Glomerular endothelial cell (primary cell): ENCODE results near the gene ZNF830. TPM values are rescaled to one million over a fixed set of nuclear protein-coding genes. Genes with fewer than 3 reads are reported as not detected.
A peak's percentile ranks its signal among the peaks of the same experiment; 100 is the strongest.
"Not testable (repeated sequence)": the region's sequence is repeated elsewhere in the genome, so short reads cannot be mapped to it uniquely, and the experiment has no call there.

ENCODE experiments used
- DNase-seq: peaks from one replicate; pipeline ENCODE4 v3.0.0-alpha.2; 2011; ENCODE audit warnings: low read depth, low spot score; ENCODE audit errors: extremely low read depth
- total RNA-seq: library from RNA; depleted of rRNA; stranded (reverse); fragments of >200 nt; gene quantifications from 2 replicates; pipeline ENCODE4 v1.2.3, GENCODE V29; 2015

The ZNF830 gene
- total RNA-seq: 10.2 and 11.4 TPM in 2 replicates

- DNase-seq: peak; percentile 81
Observed at GRCh38 chr17:34961093-34961911, at the start of gene ZNF830, which contains the start of gene CCT6B. Gene ZNF830, plus strand, starts transcription at chr17:34961540. Its CDS starts 27 bp downstream, at chr17:34961567. Gene CCT6B, minus strand, starts transcription at chr17:34961460. Its CDS starts 67 bp downstream, at chr17:34961393.

DNA sequence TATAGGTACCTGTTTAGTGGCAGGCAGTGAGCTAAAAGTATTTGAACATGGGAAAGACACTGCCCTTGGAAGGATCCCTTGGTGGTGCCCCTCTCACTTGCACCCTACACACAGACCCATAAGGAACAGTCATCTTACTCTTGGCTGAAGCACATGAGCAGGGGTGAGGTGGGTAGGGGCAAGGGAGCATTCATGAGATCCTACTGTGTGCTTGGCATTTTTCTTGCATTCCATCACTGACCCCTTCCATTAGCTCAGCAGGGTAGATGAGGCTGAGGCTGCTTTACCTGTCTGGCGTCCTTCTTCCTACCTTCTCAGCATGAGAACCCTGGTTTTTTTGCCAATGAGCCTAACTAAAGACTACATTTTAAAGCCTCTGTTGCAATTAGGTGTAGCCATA lies 48.3 kb upstream of the ZNF830 start:
- DNase-seq: no peak

- no peak for DNase-seq
Observed at GRCh38 chr17:34916120-34916519, 45.2 kb upstream of the ZNF830 start.

DNA sequence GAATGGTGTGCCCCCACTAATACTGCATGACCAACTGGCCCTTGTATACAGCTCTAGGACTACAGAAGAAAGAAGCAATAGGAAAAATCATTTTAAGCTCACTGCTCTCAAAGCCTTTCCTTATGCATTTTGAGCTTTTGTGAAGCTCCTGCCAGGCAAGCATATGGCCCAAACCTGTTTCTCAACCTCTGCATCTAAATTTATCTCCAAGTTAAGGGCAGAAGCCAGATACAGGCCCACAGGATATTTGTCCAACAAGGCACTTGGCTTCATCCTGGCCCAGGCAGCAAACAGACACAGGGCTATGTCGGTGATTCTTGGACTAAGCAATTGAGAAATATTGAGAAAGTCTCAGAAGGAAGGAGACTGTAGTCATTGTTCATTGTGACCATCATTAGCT lies 44.0 kb upstream of the ZNF830 start:
- DNase-seq: no peak

- DNase-seq: no peak
Observed at GRCh38 chr17:34920676-34921075, 40.7 kb upstream of the ZNF830 start.

DNA sequence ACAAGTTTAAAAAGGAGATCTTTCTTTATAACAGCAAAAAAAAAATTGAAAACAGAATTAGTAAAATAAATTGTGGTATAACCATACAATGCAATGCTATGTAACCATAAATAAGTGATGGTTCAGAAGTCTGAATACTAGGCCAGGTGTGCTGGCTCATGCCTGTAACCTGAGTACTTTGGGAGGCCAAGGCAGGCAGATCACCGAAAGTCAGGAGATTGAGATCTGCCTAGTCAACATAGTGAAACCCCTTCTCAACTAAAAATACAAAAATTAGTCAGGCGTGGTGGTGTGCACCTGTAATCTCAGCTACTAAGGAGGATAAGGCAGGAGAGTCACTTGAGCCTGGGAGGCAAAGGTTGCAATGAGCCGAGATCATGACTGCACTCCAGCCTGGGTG lies 34.7 kb upstream of the ZNF830 start:
- DNase-seq: no peak

GRCh38 chr17:34930283-34930682 lies 31.1 kb upstream of the ZNF830 start:
- no peak for DNase-seq

- DNase-seq: not testable (repeated sequence)
Observed at GRCh38 chr17:34950780-34951179, 10.6 kb upstream of the ZNF830 start.

DNA sequence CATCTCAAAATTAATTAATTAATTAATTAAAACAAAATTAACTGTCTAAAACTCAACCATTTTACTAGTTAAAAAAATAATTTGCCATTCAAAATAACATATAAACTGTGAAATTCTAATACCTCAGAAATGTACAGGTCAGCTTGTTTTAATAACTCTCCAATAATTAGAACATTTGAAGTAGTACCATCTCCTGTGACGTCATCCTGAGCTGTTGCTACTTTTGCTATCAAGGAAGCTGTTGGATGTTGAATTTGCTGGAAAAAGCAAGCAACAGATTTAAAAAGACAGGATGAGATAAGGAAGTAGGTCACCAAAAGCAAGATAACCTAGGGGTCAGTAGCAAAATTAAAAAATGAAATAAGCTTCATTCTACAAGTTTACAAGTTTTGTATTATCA lies 2.9 kb upstream of the ZNF830 start:
- no peak for DNase-seq

DNA sequence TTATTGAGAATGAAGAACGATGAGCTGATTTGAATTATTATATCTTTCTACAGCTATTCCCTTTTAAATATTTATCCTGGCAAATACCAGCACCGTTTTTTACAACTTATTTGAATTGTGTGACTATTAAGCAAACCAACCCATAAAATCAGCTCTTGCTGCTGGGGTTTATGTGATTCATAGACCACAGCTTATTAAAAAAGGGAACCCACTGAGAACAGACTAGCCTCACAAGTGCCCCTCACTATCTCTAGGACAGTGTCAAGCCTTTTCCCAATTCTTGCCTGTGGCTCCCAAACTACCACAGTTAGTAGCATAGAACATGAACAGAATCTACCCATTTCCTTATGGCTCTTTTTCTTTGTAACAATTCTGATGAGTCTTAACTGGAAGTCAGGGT lies 12.8 kb downstream of the ZNF830 start:
- no peak for DNase-seq

DNA sequence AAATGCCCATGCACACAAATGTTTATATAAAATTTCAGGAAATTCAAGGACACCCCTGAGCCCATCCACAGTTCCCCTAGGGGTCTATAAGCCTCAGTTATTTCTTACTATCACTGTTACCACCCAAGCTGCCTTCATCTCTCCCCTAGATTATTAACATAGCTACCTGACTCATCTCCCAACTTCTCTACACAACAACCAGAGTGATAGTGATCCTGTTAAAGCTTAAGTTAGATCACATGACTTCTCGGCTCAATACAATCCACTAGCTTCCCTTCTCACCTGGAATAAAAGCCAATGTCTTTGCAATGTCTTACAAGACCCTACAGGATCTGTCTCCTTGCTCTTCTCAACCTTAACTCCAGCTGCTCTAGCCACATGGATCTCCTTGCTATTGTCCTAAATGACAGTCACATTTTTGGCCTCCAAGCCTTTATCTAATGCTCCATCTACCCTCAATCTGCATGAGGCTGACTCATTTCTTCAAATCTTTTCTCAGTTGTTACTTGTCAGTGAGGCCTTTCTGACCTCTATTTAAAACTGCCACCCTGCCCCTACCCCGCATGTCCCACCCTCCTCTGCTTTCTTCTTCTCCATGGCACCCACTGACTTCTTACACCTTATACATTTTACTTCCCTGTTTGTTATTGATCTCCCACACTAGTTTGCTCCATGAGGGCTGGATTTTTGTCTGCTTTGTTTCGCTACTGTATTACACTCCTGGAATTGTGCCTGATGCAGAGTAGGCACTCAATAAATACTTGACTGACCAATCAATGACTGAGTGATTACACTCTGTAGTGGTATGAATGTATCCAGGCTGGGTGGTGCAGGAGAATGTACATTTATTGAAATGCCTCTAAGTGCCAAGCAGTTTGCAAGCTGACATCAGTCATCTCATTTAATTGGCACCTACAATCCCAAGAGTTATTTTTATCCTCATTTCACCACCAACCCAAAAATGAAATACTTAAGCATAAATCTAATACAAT lies 13.8 kb downstream of the ZNF830 start:
- DNase-seq: no peak

DNA sequence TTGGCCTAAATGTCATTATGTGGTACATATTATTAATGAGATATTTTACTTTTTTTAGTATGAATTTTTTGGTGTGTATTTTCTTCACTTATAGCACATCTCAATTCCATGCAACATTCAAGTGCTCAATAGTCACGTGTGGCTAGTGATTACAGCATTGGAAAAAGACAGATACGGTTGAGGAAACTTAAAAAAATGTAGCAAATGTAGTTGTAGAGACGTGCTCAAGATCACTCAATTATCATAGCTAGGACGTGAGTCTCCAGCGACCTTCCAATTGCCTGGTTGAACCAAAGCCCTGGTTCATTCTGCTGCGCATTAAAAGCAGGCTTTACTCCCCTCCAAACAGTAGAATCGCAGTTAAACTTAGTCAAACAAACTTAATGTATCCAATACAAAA lies 17.8 kb downstream of the ZNF830 start:
- DNase-seq: no peak

- DNase-seq: no peak
Observed at GRCh38 chr17:34979650-34980352, 18.5 kb downstream of the ZNF830 start.

- no peak for DNase-seq
Observed at GRCh38 chr17:34980353-34980680, 19.0 kb downstream of the ZNF830 start, which contains the start of gene LIG3. Gene LIG3, plus strand, starts transcription at chr17:34980512. Its CDS starts 2,494 bp downstream, at chr17:34983006.

DNA sequence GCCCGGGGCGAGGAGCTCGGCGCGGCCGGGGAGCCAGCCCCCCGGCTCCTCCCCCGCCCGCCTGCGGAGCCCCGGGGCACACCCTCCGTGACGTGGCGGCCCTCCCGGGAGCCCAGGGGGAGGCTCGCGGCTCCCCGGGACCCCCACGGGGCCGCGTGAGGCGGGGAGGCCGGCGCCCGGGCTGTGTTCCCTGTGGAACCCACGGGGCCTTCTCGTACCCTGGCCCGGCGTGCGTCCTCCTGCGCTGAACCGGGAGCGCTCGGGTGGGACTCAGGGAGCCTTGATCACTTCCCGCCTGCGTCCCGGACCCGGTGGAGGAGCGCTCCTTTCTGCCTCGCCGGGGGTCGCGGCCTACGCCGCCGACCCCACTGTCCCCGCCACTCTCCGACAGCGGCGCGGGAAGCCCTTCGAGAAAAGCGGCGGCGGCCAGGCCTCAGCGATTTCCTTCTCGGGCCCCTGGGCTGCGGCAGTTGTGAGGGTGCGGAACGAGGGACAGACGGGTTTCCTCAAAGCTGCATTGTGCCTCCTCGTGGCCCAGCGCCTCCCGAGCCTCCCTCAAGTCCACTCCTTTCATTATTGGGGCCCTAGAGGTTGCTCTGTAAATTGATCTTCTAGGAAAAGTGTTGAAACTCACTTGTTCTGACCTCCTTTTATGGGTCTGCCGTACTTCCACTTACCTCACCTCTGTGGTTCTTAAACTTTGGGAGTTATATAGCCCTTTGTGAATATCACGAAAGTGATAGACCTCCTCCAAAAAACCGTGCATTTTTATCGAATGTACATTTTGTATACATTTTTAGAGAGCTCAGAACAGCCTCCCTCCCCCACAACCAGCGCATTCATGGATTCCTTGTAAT lies 19.6 kb downstream of the ZNF830 start:
- no peak for DNase-seq

DNA sequence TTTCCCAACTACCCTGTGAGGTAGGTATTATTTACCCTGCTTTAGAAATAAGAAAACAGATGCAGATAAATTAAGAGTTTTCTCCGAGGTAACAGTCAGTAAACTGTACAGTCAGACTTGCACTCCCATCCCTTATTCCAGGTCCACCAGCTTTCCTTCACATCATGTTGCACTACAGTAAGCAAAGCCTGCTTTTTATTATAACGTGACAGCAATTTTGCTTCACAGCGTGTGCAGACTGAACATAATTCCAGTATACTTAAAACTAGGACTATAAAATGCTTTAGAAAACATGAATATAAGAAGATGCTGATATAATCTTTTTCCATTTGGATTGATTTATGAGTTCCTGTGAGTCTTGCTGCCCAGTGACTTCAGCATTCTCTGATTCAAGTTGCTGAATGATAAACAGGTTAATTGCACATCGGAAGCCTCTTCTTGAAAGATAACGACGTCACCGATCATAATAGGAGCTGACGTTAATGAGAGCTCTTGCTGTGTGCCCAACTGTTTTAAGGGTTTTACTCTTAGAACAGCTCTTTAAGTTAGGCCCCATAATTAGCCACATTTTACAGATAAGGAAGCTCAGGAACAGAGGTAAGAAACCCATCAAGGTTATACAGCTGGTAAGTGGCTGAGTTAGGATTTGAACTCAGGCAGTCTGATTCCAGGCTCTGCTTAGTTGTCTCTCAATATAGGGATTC lies 20.4 kb downstream of the ZNF830 start:
- no peak for DNase-seq

- no peak for DNase-seq
Observed at GRCh38 chr17:34987232-34987631, 25.9 kb downstream of the ZNF830 start.

- DNase-seq: no peak
Observed at GRCh38 chr17:34988644-34989043, 27.3 kb downstream of the ZNF830 start.

DNA sequence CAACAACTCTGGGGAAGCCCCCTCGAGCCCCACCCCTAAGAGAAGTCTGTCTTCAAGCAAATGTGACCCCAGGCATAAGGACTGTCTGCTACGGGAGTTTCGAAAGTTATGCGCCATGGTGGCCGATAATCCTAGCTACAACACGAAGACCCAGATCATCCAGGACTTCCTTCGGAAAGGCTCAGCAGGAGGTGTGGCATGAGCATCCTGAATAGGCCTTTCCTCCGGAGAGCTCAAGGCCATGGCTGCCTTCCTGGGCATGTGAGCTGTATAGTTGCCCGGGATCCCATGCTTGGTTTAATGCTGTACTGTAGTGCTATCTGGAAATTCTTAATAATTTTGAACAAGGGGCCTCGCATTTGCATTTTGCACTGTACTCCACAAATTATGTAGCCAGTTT lies 28.1 kb downstream of the ZNF830 start:
- DNase-seq: no peak
